H1 (cell line): ENCODE measurements around the gene CIZ1. TPM values are rescaled to one million over a fixed set of nuclear protein-coding genes. Genes with fewer than 3 reads are reported as not detected.

Experiments used
- CTCF ChIA-PET: fragments of 300-600 bp; sonication (Branson Sonifier 250); formaldehyde crosslinking; loops from one replicate; lab custom pipeline; 2021; ENCODE audit not compliant: partially characterized antibody; lab: Charles Lee
- POLR2A ChIA-PET: fragments of 300-600 bp; sonication (Branson Sonifier 250); formaldehyde crosslinking; loops from one replicate; lab custom pipeline; 2021; ENCODE audit warnings: inconsistent platforms; ENCODE audit not compliant: partially characterized antibody; lab: Charles Lee
- DNase-seq, 2 experiments: peaks; one replicate each; pipeline versions ENCODE4 v3.0.0 to v3.0.0-alpha.2; 2010 to 2022; ENCODE audit warnings: low spot score in 2 of 2, low read depth in 1 of 2, mixed read lengths in 1 of 2
- FAIRE-seq: peaks from 2 replicates; lab custom pipeline; 2011; peaks lifted over from hg19 to GRCh38; lab: Jason Lieb, UNC
- H2AFZ ChIP-seq: 2 replicates; pipeline ENCODE4 v1.8.1; 2012; ENCODE audit warnings: low read length, inconsistent platforms
- H2AK5ac ChIP-seq: 2 replicates; pipeline ENCODE4 v1.6.1; 2013; ENCODE audit warnings: low read depth, low read length
- H2BK120ac ChIP-seq: replicated peaks from 2 replicates; pipeline ENCODE3; 2013; ENCODE audit warnings: low read depth, low read length, inconsistent platforms
- H2BK12ac ChIP-seq: 2 replicates; pipeline ENCODE4 v1.6.1; 2013; ENCODE audit warnings: low read depth, low read length
- H2BK15ac ChIP-seq: 2 replicates; pipeline ENCODE4 v1.6.1; 2013; ENCODE audit warnings: low read length
- H2BK20ac ChIP-seq: 2 replicates; pipeline ENCODE4 v1.6.1; 2013; ENCODE audit warnings: low read length
- H2BK5ac ChIP-seq: 2 replicates; pipeline ENCODE4 v1.6.1; 2013; ENCODE audit warnings: low read depth, low read length
- H3K14ac ChIP-seq: 2 replicates; pipeline ENCODE4 v1.6.1; 2013; ENCODE audit warnings: inconsistent platforms; ENCODE audit not compliant: insufficient read length
- H3K18ac ChIP-seq: 2 replicates; pipeline ENCODE4 v1.6.1; 2013; ENCODE audit warnings: low read length; ENCODE audit errors: extremely low read depth
- H3K23ac ChIP-seq: 2 replicates; pipeline ENCODE4 v1.6.1; 2013; ENCODE audit warnings: inconsistent platforms; ENCODE audit not compliant: insufficient read length
- H3K23me2 ChIP-seq: 2 replicates; pipeline ENCODE4 v1.6.1; 2013; ENCODE audit warnings: low read depth, low read length
- H3K27ac ChIP-seq: 2 replicates; pipeline ENCODE4 v1.6.1; 2011; ENCODE audit warnings: low read depth, low read length, inconsistent platforms
- H3K27me3 ChIP-seq, 4 experiments: replicated peaks in 1 of 4; 1 replicate in 1 of 4; 2 replicates in 3 of 4; pipeline versions ENCODE4 v1.6.1 to v1.8.1; 2011 to 2013; ENCODE audit warnings: low read length in 3 of 4, mild to moderate bottlenecking in 3 of 4, inconsistent platforms in 2 of 4, mixed read lengths in 2 of 4, moderate library complexity in 1 of 4; ENCODE audit not compliant: control insufficient read depth in 3 of 4, insufficient read depth in 3 of 4; ENCODE audit errors: extremely low read depth in 1 of 4
- H3K36me3 ChIP-seq, 4 experiments: 2 replicates each; pipeline versions ENCODE4 v1.6.1 to v1.8.1; 2011 to 2013; ENCODE audit warnings: mild to moderate bottlenecking in 4 of 4, low read length in 3 of 4, moderate library complexity in 2 of 4, control low read depth in 1 of 4, inconsistent platforms in 1 of 4; ENCODE audit not compliant: insufficient read depth in 4 of 4, control insufficient read depth in 2 of 4
- H3K4ac ChIP-seq: replicated peaks from 2 replicates; pipeline ENCODE3; 2013; ENCODE audit warnings: low read length, low read depth, mixed read lengths, inconsistent platforms; ENCODE audit not compliant: insufficient read length
- H3K4me1 ChIP-seq, 4 experiments: replicated peaks in 1 of 4; 1 replicate in 1 of 4; 2 replicates in 3 of 4; pipeline versions ENCODE4 v1.6.1 to v1.8.1; 2011 to 2013; ENCODE audit warnings: low read length in 3 of 4, inconsistent platforms in 2 of 4, mixed read lengths in 1 of 4; ENCODE audit not compliant: insufficient read depth in 4 of 4, control insufficient read depth in 3 of 4
- H3K4me2 ChIP-seq, 2 experiments: 2 replicates each; pipeline versions ENCODE4 v1.6.1 to v1.8.1; 2011 to 2013; ENCODE audit warnings: low read depth in 2 of 2, low read length in 2 of 2, control low read depth in 1 of 2, inconsistent platforms in 1 of 2, mild to moderate bottlenecking in 1 of 2; ENCODE audit not compliant: insufficient read depth in 1 of 2
- H3K4me3 ChIP-seq, 4 experiments: fragments of 200-600, 300-600 bp in 1 of 4; sonication (generic), shearing (Covaris generic), sonication (Bioruptor Twin) in 1 of 4; 2 replicates each; pipeline versions ENCODE4 v1.5.1 to v1.8.1; 2011 to 2016; ENCODE audit warnings: low read length in 4 of 4, low read depth in 3 of 4, control low read depth in 2 of 4, inconsistent platforms in 2 of 4, mild to moderate bottlenecking in 2 of 4, mixed read lengths in 1 of 4, moderate library complexity in 1 of 4; ENCODE audit not compliant: insufficient read depth in 2 of 4; ENCODE audit errors: extremely low read depth in 1 of 4
- H3K56ac ChIP-seq: replicated peaks from 2 replicates; pipeline ENCODE3; 2013; ENCODE audit warnings: low read depth, mild to moderate bottlenecking, mixed read lengths, low read length, inconsistent platforms; ENCODE audit not compliant: insufficient read length
- H3K79me1 ChIP-seq: 2 replicates; pipeline ENCODE4 v1.6.1; 2013; ENCODE audit warnings: low read depth, low read length, control low read depth
- H3K79me2 ChIP-seq, 2 experiments: 2 replicates each; pipeline versions ENCODE4 v1.6.1 to v1.8.1; 2012 to 2013; ENCODE audit warnings: low read length in 2 of 2, mild to moderate bottlenecking in 2 of 2, inconsistent platforms in 1 of 2; ENCODE audit not compliant: insufficient read depth in 2 of 2, control insufficient read depth in 1 of 2
- H3K9ac ChIP-seq, 4 experiments: replicated peaks in 1 of 4; 1 replicate in 1 of 4; 2 replicates in 3 of 4; pipeline versions ENCODE4 v1.6.1 to v1.8.1; 2011 to 2013; ENCODE audit warnings: low read depth in 3 of 4, low read length in 3 of 4, control low read depth in 2 of 4, mild to moderate bottlenecking in 2 of 4, moderate library complexity in 2 of 4, inconsistent platforms in 1 of 4; ENCODE audit errors: extremely low read depth in 1 of 4
- H3K9me3 ChIP-seq, 2 experiments: 2 replicates each; pipeline versions ENCODE4 v1.6.1 to v1.8.1; 2012 to 2013; ENCODE audit warnings: mild to moderate bottlenecking in 2 of 2, moderate library complexity in 2 of 2, control low read depth in 1 of 2, inconsistent platforms in 1 of 2, low read depth in 1 of 2, low read length in 1 of 2, mixed read lengths in 1 of 2; ENCODE audit not compliant: insufficient read depth in 2 of 2
- H4K20me1 ChIP-seq, 2 experiments: replicated peaks in 1 of 2; 2 replicates each; pipeline versions ENCODE3 to v1.8.1; 2011 to 2013; ENCODE audit warnings: inconsistent platforms in 2 of 2, low read length in 2 of 2, mild to moderate bottlenecking in 1 of 2; ENCODE audit not compliant: insufficient read depth in 2 of 2, control insufficient read depth in 1 of 2
- H4K5ac ChIP-seq: 2 replicates; pipeline ENCODE4 v1.6.1; 2013; ENCODE audit warnings: low read length, low read depth, mixed read lengths, inconsistent platforms; ENCODE audit not compliant: insufficient read length
- H4K8ac ChIP-seq: 2 replicates; pipeline ENCODE4 v1.8.0; 2013; ENCODE audit warnings: mild to moderate bottlenecking, moderate library complexity, low read length, inconsistent platforms; ENCODE audit not compliant: insufficient read depth; ENCODE audit errors: extremely low read depth
- H4K91ac ChIP-seq: replicated peaks from 2 replicates; pipeline ENCODE3; 2013; ENCODE audit warnings: low read length, mixed read lengths, inconsistent platforms; ENCODE audit not compliant: insufficient read length
- EZH2 ChIP-seq: fragments of 200-600 bp; sonication (generic); IDR thresholded peaks from 2 replicates; pipeline ENCODE4 v1.7.1; 2012; ENCODE audit warnings: low read depth, mild to moderate bottlenecking, moderate library complexity, low read length, inconsistent platforms; ENCODE audit not compliant: severe bottlenecking
- NRF1 ChIP-seq: IDR thresholded peaks from 2 replicates; pipeline ENCODE4 v1.6.1; 2011; ENCODE audit warnings: mild to moderate bottlenecking, low read depth, low read length, improper control_type of control experiment
- RBBP5 ChIP-seq: IDR thresholded peaks from 2 replicates; pipeline ENCODE4 v1.7.1; 2012; ENCODE audit warnings: low read depth, mild to moderate bottlenecking, inconsistent platforms, low read length, moderate library complexity, borderline replicate concordance
- WGBS, 2 experiments: shearing (Covaris generic) in 1 of 2; methylation state at CpG; one replicate each; pipeline versions ENCODE4 v1.1.6 to v1.1.7; 2013 to 2015; ENCODE audit warnings: low lambda C conversion rate in 2 of 2, mixed read lengths in 2 of 2, inconsistent platforms in 1 of 2, low coverage in 1 of 2, missing lambda C conversion rate in 1 of 2; ENCODE audit not compliant: insufficient replicate concordance in 2 of 2, insufficient coverage in 1 of 2, insufficient read length in 1 of 2; ENCODE audit errors: extremely low coverage in 1 of 2, missing lambda C conversion rate in 1 of 2; 5-methylcytosine and 5-hydroxymethylcytosine counted together
- polyA plus RNA-seq, 7 experiments: library from polyadenylated mRNA; depleted of rRNA in 3 of 7; stranded (reverse) in 5 of 7; unstranded in 2 of 7; fragments of >200 nt in 5 of 7; fragments of 200-250 nt in 2 of 7; gene quantifications; 1 replicate in 5 of 7; 2 replicates in 1 of 7; 4 replicates in 1 of 7; pipeline versions ENCODE4 v1.2.1 to v1.2.3, GENCODE V29; 2011 to 2013; ENCODE audit warnings: missing spikeins in 2 of 7, mixed read lengths in 2 of 7
- total RNA-seq: library from RNA; stranded (reverse); fragmentation: NEBNext Ultra II Directional; extraction: Animal tissue kit (Norgen Biotek cat#: 25700); gene quantifications from 2 replicates; pipeline ENCODE4 v1.2.1, GENCODE V29; 2021

Gene CIZ1
- total and polyA plus RNA-seq, 2 of the 8 experiments (the other 6 are each of a cell fraction or from before 2014, with no cell fraction given), result 66.0 to 107 TPM

DNA sequence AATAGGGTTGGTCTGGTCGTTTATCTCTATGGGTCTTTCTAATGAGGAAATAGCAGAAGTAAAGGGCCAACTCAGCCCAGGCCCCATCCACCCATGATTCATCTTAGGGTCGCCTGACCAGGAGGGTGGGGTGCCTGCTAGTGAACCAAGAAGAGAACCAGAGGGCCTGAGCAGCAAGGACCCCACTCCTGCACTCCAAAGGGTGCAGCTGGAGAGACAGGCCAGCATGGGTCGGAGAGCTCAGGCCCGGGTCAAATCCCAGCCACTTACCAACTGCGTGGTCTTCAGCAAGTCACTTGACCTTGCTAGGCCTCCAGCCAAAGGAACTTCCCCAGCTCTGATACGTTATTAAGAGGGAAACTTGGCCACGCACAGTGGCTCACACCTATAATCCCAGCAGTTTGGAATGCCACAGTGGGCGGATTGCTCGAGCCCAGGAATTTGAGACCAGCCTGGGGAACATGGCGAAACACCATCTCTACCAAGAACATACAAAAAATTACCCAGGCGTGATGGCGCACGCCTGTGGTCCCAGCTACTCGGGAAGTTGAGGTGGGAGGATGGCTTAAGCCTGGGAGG, 27.0 kb downstream of the CIZ1 start:
- H3K23me2 ChIP-seq, result peaks cover 5% of the 10 kb centered on the region; the same call in 1 of the 2 replicates
- 0 out of 2 replicates have a peak, but pooled peaks cover 8% of the 10 kb centered on the region for H3K79me1 ChIP-seq
- H4K8ac ChIP-seq, result no peak overlapping the region
- H4K5ac ChIP-seq, result no peak overlapping the region
- H3K9ac ChIP-seq, result no peak overlapping the region
- H2AFZ ChIP-seq, result no peak overlapping the region
- FAIRE-seq (no peak), DNase-seq (no peak)
- TF ChIP-seq EZH2, result no peak
- TF ChIP-seq RBBP5, result no peak
- TF ChIP-seq NRF1, result no peak
- no peak overlapping the region for H2BK5ac ChIP-seq
- CTCF ChIA-PET, result interaction anchor here (1.4 to 2.4 kb wide), 3 partner anchors 14 to 91 kb away, joined by 3 to 7 read pairs (median 4); no protein-coding TSS in a partner anchor
- no peak overlapping the region for H3K4me2 ChIP-seq
- H3K9me3 ChIP-seq, result no peaks in the 10 kb centered on the region
- H2BK15ac ChIP-seq, result no peak overlapping the region
- peaks cover 0 to 8% (median under 1%) of the 10 kb centered on the region in 4 experiments; a peak in 4 of 7 replicates for H3K4me1 ChIP-seq
- no peak overlapping the region for H3K27ac ChIP-seq
- H2BK20ac ChIP-seq, result no peak overlapping the region
- no peak overlapping the region for H4K91ac ChIP-seq
- POLR2A ChIA-PET, result interaction anchor here (1.6 to 1.8 kb wide), 3 partner anchors 14 to 44 kb away, joined by 4 to 6 read pairs (median 4); no protein-coding TSS in a partner anchor
- no peak overlapping the region for H2AK5ac ChIP-seq
- peaks cover 3 to 4% of the 10 kb centered on the region in 2 experiments for H4K20me1 ChIP-seq
- H3K4me3 ChIP-seq, result no peak overlapping the region
- H3K4ac ChIP-seq, result no peak overlapping the region
- no peak overlapping the region for H3K18ac ChIP-seq
- H2BK120ac ChIP-seq, result no peak overlapping the region
- H3K23ac ChIP-seq, result no peak overlapping the region
- 87% methylated on average over 14 of the region's 14 CpGs; no CpG with 5 or more reads in 1 of the 2 experiments for WGBS, 2 experiments
- H3K14ac ChIP-seq, result no peak overlapping the region
- no peak overlapping the region for H3K56ac ChIP-seq
- no peak overlapping the region for H2BK12ac ChIP-seq
- no peaks in the 10 kb centered on the region for H3K27me3 ChIP-seq
- H3K36me3 ChIP-seq, result peaks cover 3 to 50% (median 21%) of the 10 kb centered on the region in 4 experiments
- peaks cover 0 to 4% of the 10 kb centered on the region in 2 experiments; a peak in 1 of 4 replicates for H3K79me2 ChIP-seq
